Activated CD4-positive, alpha-beta T cell treated with anti-CD3 and anti-CD28 coated beads for 24 hours (primary cell): ENCODE measurements around the gene TCF4.

Experiments
- DNase-seq, 2 donors: peaks; one replicate each; pipeline ENCODE4 v3.0.0-alpha.2; 2020; ENCODE audit warnings: low read depth in 2 of 2

TCF4 gene

DNA sequence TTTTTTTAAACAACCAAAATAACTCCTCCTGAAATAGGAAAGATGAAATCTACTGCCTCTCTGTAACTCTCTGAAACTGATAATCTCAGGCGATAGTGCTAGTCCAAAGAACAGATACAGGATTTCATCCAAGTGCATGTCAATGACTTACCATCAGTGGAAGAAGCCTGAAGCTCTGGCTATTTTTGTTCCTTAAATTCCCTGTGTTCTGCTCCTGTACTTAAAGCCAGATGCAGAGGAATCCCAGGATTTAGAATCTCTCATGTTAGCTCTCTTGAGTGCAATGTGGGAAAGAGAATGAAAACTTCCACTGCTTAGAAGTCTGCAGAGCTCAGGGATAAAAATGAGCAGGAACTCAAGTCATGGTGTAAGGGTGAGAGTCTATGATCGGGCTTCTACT is 291.9 kb downstream of the TCF4 start:
- DNase-seq = no peak

DNA sequence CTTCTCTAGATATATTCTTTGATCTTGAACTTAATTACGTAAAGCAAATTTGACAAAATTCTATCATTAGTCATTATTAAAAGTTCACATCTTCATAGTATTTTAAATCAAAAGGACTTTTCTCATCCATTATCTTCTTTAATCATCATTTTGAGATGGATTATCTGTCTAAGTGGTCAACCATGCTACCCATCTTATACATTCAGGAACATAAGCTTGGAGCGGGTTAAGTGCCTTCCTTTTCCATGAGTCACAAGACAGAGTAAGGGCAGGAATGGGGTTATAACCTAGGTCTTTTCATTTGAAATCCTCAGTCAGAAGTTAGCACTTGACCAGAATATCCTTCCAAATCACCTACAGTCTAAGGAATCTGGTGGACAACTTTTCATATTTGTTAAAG is 297.1 kb downstream of the TCF4 start:
- no peak for DNase-seq

DNA sequence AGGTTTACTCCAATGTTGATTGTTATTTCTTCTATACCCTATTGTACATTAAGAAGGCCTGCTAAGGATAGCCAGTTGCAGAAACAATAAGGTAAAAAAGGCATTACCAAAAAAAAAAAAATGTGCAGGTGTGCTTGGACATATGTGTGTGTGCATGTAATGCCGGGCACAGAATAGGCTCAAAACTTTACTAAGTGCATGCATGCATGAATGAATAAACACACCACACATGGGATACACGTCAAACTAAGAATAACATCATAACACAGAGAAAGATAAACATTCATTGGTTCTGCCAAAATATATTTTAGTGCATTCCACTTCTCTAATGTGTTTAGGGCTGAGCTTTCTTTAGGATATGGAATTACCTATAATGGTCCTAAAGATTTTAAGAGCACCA is 298.2 kb downstream of the TCF4 start:
- DNase-seq = no peak

DNA sequence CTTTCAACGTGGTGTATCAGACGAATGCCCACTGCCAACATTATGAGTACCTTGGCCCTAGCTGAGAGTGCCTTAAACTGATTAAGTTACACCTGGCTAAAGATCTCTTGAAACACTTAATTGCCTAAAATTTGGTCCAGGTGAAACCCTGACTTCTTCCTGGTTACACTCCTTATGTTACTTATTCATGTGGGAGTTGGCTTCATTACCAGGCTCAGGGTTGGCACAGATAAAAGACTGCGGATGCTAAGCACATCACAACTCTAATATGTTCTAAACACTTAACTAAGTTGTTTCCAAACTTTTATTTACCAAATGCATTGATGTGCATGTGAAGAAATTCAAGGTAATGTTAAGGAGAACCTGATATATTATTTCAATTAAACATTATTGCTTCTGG is 298.9 kb downstream of the TCF4 start:
- DNase-seq = no peak

DNA sequence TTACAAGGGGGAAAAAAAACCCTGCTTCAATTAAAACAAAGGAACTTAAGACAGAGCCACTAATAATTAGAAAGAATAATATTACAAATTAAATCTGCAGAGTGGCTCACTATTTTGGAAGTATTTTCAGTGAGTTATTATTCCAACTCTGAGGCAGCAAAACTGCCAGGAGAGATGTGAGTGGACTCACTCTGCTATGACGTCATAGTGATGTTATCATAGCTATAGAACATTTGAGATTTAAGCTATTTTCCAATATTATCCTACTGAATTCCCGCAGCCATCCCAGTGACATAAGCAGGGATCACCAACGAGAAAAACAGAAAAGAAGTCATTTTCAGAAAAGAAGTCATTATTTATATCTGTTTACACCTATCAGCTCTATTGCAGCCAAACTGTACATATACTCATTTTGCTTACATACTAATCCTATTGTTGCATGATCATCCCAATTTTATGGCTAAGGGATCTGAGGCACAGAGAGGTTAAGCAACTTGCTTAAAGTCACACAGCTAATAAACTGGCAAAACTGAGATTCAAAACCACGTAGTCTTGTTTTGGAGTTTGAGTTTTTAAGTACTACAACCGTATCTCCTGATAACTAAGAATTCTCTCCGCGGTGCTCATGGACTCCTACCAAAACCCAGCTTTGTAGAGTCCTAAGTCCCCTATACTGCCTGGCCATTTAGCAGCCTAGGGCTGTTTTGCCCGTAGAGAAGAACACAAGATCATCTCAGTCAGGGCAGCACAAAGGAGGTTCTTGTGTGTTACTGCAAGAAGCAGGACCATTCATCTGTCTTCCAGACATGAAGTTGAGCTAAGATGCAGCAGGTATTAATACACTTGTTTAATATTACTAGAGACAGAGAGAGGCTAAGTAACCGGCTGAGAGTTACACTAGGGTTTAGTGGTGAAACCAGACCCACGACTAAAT is 299.8 kb downstream of the TCF4 start:
- no peak for DNase-seq

DNA sequence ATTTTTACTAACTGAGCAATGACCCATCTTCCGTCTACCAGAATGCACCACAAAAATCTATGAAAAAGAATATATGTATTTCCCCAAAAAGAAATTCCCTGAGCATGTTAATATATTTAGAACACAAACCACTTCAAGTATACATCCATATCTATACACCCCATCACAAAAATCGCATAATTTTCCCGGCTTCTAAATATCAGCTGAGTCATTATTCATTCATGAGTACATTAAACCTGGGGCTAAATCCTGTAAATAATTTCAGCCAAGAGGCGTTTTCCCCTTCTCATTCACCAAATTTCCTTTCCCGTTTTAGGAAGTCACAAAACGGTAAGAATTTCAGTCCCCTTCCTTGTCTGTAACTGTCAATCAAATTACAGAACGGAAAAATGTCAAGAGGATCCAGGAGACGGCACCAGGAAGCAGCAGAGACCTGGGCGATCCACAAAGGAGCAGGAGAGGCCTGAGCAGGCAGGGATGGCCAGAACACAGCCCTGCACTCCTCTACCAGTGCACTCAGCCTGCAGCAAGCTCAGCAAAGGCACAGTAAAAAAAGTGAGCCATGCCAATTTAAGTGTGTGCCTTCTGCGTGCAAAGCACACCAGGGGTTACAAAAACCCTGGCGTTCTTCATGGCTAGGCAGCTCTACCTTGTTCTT is 300.7 kb downstream of the TCF4 start:
- DNase-seq = no peak

DNA sequence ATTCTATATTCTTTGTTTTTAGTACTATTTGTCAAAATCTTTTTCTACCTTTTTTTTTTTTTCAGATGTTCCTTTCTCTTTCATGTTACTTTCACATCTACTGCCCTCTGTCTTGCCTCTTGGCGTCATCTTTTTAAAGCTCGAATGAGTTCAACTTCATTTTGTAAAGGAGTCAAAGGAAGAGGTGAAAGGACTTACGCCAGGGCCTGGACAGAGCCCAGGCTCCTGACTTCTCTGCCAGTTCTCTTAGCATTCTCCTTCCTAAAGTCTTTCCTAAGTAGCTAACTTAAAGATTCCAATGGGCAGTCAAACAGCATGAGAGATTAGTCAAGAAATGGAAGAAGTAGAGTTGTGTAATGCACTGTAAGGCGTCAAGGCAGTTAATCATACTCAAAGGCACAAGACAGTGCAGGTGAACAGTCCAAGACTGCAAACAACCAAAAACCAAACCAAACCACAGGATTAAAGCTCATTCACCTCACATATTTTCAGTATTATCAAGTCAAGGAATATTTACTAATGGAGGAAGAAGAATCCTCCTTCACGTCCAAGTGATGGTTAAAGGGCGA is 301.7 kb downstream of the TCF4 start:
- no peak for DNase-seq

DNA sequence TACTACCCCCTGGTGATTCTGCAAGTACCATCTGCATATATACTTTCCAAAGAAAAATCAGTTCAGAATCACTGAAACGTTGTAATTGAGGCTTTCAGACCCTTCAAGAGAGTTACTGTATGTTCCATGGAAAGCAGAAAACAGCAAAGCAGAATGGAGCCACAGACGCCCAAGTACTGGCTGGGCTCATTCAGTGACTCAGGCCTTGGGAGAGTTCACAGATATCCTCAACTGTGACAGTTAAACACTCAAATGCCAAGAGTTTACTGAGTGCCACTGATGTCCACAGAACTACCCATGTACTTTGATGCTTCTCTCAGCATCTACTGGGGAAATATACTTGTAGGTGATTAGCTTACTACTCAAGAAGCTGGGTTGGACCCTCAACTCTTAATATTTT is 303.4 kb downstream of the TCF4 start:
- no peak for DNase-seq

DNA sequence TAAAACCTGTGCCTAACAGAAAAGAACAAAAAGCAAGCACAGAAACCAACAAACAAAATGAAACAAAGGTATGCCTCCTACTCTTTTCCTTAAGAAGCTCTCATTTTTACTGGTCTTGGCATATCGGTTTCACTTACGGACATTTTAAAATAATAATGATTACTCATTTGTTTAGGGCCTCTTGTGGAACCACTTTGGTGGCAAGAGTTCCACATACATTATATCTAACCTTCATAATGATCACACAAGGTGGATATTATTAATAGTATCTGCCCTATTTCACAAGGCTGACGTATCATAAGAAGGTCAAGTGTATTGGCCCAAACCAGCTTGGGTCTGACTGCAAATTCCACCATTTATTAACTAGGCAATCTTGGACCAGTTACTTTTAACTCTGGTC is 304.7 kb downstream of the TCF4 start:
- DNase-seq = no peak

DNA sequence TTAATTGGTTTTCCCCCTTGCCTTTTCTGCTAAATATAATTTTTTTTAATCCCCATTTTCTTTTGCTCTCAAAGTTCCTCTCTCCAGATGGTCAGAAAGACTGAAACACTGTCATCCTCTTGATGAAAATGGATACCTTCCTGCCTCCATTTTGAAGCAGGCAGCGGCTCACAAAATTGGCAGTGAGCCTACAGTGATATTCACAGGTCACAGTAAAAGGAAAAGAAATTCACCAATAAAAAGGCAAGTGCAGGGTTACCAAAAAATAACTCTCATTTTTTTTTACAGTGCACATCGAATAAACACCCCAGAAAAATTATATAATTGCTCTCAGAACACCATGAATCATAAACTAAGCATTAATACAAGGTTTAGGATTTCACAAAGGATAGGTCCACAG is 307.5 kb downstream of the TCF4 start:
- DNase-seq = no peak

DNA sequence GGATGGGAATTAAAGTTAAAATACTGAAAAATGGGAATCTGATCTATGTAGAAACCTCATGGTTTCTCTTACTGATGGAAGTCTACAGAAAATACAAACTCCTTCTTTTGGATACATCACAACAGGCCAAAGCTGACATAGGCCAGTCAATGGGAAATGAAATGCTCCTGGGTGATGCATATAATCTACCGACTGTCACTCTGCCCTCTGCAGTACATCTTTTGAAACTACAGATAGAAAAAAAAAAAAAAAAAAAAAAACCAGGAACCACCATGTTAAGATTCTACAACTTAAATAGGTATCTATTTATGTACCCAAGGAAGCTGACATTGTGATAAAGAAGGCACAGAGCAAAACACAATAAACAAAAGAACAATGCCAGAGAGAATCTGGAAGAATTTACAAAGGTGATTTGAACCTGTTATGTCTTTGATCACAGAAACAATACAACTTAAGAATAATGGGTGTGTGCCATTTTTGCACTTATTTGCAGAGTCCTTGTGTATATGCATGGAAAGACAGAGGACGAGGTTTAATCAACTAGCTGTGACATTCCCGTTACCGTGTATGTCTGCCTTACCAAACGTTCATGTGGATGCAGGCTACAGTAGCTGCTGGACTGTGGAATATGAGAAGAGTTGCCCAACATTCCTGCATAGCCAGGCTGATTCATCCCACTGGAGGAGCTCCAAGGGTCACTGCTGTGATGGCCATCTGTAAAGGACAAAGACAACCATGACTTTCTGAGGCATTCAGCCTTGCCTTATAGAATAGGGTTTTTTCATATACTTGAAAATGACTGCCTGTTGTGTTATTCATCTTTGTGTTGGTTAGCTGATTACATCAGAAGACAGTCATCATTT is 312.7 kb downstream of the TCF4 start:
- no peak for DNase-seq

DNA sequence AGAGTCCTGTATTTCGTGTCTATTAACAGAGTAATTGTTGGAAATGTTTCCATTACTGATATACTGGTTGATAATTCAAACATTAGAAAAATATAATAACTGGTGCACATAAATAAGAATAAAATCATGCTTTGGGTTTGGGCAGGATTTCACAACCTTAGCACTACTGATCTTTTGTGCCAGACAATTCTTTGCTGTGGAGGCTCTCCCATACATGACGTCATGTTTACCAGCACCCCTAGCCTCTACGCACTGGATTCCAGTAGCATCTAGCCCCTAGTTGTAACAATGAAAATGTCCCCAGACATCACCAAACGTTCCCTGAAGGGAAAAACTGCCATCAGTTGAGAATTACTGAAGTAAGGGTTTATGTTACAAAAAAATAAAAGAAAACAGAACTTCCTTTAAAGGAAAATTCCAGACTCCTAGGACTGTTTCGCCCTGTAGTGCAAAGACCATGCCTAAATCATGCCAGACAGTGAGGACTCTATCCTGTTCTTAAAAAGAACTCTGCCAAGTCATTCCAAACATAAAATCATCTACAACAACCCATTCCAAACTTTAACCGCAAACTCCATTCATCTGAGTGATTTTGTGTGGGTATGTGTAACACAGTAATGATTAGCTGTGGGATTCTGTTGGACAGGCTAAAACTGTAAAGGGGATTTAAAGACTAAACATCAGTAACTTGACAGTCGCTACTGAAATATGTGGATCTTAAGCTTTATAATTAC is 315.3 kb downstream of the TCF4 start:
- DNase-seq = no peak

DNA sequence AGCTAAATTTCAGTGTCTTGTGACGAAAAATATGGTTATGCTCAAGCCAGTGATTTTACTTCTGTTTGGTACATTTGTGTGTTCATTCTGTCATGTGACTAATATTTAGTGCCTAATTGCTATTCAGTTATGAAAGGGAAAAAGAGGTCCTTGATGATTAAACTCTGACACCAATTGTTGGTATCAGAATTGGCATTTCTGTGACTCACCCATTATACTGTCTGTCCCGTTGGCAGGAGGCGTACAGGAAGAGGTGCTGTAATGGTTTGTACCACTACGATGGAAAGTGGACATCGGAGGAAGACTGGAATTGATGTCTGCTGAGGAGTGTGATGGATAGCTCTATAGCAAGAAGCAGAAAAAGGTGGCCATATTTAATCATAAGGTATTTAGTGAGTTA is 318.4 kb downstream of the TCF4 start:
- DNase-seq = no peak

DNA sequence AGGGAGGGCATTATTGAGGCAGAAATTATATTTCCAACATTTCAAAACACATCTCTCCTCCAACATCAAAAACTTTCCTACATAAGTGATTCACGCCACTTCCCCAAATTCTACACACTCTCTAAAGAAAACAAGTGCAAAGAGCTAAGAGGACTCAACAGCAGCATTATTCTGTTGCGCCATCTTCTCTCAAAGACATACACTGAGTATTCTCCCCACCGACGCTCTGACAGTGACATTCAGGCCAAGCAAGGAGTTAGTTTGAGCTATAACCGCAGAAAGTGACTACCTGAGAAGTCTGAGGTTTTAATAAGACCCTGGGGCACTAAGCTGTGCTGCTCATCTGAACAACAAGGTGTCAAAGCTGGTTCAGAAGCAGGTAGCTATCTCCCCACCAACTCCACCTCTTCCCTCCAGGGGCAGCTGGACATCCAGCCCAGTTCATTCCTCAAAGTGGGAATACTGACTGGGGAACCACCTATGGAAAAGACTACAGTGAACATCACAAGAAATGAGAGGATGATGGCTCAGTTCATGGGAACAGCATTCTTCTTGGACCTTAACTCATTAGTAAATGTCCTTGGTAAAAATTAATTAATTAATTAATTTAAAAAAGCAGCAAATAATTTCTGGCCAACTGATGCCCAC is 319.2 kb downstream of the TCF4 start:
- DNase-seq = no peak

DNA sequence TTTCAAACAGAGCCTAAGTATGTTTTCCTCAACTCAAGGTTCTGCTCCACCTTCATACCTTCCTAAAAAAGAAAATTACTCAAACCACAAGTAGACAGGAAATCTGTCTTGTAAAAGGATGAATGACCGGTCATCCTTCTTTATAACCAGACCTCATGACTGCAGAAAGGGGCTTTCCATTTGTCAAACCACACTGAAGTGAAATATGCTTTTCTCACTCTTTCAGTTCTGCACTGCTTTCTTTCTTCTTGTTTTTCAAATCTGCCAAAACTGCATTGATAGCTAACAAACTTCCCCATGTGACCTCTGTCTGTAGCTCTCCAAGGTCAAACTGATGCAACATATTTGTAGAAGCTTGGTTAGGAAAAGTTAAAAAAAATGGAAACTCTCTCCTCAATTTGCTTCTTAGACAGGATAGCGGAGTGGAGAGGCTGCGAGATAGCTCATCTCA is 319.8 kb downstream of the TCF4 start:
- no peak for DNase-seq

DNA sequence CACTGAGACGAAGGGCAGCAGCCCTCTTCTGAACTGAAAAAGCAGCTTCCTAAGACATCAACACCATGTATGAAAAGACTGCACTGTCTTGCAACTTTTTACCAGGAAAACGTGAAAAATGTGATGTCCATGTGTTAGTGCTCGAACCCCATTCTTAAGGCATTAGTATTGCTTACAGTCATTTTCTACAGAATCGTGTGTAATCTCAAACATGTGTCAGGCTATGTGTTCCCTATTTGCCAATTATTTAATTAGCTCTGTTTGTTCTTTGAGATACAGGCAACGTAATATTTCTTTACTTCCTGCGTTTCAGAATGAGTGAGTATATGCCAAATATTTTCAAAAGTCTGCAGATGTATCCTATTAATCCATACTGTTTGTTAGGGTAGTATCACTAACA is 321.0 kb downstream of the TCF4 start:
- no peak for DNase-seq

DNA sequence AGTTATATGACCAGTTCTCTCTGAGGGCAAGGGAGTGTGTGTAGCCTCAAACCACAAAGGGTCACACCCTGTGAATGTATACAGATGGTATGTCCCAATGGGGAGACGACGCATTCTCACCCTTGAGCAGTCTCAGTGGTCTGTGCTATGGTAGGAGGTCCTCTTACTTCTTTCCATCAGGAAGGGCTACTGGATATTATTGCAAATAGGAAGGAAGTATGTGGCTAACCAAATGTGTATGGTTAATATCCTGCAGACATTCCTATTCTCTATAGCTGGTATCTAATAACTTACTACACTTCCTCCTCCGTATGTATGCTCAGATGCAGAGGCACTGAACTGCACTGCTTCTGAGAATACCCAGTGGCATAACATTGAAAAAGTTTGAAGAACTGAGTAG is 322.0 kb downstream of the TCF4 start:
- no peak for DNase-seq

DNA sequence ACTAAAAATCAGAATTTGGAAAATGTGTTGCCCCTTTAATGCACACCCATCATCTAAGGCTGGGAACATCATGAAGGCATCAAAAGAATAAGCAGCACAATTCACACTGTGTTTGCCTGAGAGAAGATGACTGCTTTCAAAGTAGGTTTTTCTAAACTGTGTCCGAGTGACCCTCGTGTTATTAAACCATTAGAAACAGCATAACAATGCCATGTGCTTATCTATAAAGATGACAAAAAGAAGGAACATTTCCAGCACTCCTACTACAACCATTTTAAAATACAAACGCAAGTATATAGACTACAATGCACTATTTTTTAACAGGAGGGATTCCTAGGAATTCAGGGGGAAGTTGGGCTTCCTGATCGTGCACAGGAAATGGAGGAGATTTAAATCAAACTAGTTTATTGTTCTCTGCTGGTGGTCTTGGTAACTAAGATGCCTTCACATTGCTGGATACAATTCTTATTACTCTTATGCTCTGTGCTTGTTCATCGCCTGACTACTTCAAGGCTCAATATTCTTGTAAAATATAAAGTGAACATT is 322.8 kb downstream of the TCF4 start:
- DNase-seq = no peak

DNA sequence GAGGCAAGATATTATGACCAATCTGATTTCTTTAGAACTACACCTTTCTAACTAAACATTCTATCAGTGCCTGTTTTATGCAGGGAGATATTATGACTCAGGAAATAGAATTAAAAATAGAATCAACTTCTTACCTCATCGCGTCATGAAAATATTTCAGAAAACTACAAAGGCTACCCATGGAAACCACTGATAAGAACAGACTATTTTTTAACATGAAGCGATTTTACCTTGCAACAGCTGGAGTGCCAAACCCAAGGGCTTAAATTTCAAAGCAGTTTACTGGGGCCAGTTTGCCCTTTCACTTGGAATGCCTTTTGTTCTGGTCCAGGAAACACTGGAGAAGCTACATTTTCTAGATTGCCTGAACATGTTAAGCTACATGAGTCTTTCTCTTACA is 323.9 kb downstream of the TCF4 start:
- no peak for DNase-seq

DNA sequence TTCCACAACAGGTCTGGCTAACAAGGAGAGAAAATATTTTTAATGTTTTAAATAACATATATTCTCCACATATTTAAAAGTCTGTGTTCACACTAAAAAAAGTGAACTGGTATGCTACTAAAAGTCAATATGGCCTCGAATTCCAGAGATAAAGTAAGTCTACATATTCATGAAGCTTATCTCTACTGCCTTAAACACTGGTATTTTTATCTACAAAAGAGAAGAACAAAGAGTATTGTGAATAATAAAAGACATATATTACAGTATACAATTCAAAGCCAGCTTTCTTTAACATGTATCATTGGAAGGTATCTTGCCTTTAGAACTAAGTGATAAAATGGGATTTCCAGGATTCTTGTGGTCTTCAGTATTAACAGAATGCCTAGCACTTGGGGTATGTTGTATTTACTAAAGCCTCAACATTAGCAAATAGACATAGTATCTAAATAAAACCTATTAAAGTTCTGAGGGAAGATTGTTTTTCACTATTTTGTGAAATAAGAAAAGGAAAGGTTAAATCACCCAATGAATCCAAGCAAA is 325.9 kb downstream of the TCF4 start:
- DNase-seq = no peak
